LNCAP (cell line): Measurements from ENCODE around the gene KANSL1L.

Source experiments
- TF ChIP-seq, protein P1 (sequence below): fragments of 450-650 bp; IDR thresholded peaks from 2 replicates; pipeline ENCODE4 v1.5.1; 2017; ENCODE audit warnings: mild to moderate bottlenecking

The KANSL1L gene

GRCh38 chr2:209984291-209984690, 186.9 kb downstream of the KANSL1L start:
- TF ChIP-seq, protein P1, sequence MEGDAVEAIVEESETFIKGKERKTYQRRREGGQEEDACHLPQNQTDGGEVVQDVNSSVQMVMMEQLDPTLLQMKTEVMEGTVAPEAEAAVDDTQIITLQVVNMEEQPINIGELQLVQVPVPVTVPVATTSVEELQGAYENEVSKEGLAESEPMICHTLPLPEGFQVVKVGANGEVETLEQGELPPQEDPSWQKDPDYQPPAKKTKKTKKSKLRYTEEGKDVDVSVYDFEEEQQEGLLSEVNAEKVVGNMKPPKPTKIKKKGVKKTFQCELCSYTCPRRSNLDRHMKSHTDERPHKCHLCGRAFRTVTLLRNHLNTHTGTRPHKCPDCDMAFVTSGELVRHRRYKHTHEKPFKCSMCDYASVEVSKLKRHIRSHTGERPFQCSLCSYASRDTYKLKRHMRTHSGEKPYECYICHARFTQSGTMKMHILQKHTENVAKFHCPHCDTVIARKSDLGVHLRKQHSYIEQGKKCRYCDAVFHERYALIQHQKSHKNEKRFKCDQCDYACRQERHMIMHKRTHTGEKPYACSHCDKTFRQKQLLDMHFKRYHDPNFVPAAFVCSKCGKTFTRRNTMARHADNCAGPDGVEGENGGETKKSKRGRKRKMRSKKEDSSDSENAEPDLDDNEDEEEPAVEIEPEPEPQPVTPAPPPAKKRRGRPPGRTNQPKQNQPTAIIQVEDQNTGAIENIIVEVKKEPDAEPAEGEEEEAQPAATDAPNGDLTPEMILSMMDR: no peak

DNA sequence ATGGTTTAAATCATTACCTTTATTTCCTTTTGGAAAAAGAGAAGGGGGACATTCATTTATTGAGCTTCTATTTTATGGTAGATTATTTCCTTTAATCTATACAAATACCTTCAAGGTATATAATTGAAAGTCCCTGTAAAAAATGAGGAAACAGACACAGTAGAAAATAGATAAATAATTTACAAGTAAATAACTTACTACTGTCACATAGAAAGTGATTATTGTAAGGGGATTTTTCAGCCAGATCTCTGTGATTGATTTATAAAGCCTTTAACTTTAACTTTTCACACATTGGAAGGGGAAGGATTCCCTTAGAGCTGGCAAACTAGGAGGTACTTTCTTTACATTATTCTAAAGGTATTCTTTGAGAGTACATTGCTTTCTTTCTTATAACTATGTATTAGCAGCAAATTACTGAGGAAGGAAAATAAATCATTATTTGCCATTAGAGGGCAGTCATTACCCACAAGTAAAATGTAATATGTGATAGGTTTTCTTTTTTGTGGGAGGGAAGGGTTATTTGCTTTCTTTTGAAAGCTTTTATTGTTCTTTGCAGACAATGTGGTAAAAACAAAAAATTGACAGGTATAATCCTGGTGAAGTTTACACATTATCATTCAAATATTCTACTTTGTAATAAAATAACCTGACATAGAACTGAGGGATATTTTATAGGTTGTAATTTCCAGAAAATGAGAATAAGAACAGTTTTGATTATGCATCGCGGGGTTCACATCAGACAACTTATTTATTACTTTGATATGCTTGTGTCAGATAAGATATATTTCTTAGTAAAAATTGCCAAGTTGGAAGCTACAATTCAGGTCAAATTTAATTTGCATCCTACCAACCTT, 193.6 kb downstream of the KANSL1L start:
- TF ChIP-seq, protein P1: peak; percentile 54

DNA sequence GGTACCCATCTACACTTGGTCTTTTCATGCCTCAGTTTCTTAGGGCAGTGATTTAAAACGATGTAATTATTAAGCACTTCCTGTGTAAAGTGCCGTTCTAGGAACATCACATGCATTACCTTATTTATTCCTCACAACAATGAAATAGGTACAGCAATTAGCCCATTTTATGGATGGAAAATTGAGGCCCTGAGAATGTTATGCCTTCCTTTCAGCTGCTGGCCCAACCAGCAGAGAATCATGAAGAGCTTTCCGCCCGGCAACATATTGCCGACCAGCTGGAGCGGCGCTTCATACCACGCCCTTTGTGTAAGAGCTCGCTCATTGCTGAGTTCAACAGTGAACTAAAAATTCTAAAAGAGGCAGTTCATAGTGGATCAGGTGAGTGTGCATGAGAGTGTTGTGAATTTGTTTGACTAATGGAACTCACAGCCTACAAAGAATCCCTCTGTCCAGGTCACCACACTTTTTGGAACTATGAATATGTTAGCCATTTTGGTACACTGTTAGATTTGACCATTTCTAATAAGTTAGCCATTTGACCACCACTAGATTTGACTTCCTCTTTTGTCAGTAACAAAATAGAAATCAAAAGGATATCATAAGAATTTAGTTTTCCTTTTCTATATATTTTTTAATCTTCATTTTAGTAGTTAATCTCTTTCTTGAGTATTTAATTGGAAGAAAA, 194.4 kb downstream of the KANSL1L start:
- TF ChIP-seq, protein P1: no peak

DNA sequence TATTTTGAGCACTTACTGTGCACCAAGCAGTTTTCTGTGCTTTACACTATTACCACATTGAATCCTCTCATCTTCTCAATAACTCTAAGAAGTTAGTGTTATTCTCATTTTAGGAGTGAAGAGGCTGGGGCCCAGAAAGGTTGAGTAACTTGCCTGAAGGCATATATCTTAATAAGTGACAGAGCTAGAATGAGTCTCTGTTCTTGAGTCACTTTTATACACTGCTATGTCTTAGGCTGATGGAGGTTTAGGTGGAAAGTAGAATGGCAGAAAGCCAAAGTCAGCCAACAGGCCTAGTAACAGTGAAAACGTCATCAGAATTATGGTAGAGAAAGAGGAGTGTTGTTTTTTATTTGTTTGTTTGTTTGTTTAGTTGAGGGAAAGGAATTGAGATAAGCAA, 196.6 kb downstream of the KANSL1L start:
- TF ChIP-seq, protein P1: no peak

GRCh38 chr2:209973328-209973727, 197.9 kb downstream of the KANSL1L start:
- TF ChIP-seq, protein P1: no peak
